HepG2 (cell line): ENCODE measurements around the gene SLC15A1. TPM values are rescaled to one million over a fixed set of nuclear protein-coding genes. Genes with fewer than 3 reads are reported as not detected.

ENCODE experiments used
- ATAC-seq: fragments of 200-7000 bp; cut with Tn5 transposase; 3 replicates; pipeline ENCODE4 v1.9.1; 2020; ENCODE audit warnings: mild to moderate bottlenecking, moderate library complexity
- BruUV-seq: library from RNA; stranded (reverse); fragments of 400-500 nt; replicated peaks from 2 replicates; lab custom pipeline; 2021; lab: Mats Ljungman, UMichigan
- CTCF ChIA-PET: fragments of 300-600 bp; formaldehyde crosslinking; extraction: SDS; loops from one replicate; lab custom pipeline; 2021; ENCODE audit warnings: low total read pairs, inconsistent platforms, low intra/inter-chr PET ratio; lab: Yijun Ruan, JAX
- POLR2A ChIA-PET: fragments of 350-600 bp; sonication (Branson Sonifier 250); formaldehyde crosslinking; loops from one replicate; lab custom pipeline; 2020; ENCODE audit warnings: antibody characterized with exemption, inconsistent platforms; lab: Yijun Ruan, JAX
- DNase-seq: peaks from one replicate; pipeline ENCODE4 v3.0.0-alpha.2; 2015; ENCODE audit warnings: low spot score
- FAIRE-seq: peaks from 3 replicates; lab custom pipeline; 2011; peaks lifted over from hg19 to GRCh38; lab: Jason Lieb, UNC
- H2AFZ ChIP-seq: one replicate; pipeline ENCODE4 v1.6.1; 2011; ENCODE audit warnings: low read length, inconsistent platforms
- H3K27ac ChIP-seq: fragments of 300-600 bp; 3 replicates; pipeline ENCODE4 v1.8.0; 2011; ENCODE audit warnings: mixed run types, mild to moderate bottlenecking, mixed read lengths, low read length, inconsistent platforms; ENCODE audit not compliant: insufficient read depth; ENCODE audit errors: extremely low read length
- H3K27me3 ChIP-seq, 2 experiments: fragments of 200-600 bp in 1 of 2; 2 replicates in 1 of 2; 3 replicates in 1 of 2; pipeline versions ENCODE4 v1.6.0 to v1.8.0; 2011; ENCODE audit warnings: low read length in 2 of 2, mild to moderate bottlenecking in 2 of 2, moderate library complexity in 2 of 2, inconsistent platforms in 1 of 2; ENCODE audit not compliant: insufficient read depth in 2 of 2, control insufficient read depth in 1 of 2
- H3K36me3 ChIP-seq, 2 experiments: fragments of 200-600 bp in 1 of 2; replicated peaks in 1 of 2; 2 replicates in 1 of 2; 3 replicates in 1 of 2; pipeline versions ENCODE4 v1.5.1 to v1.8.0; 2011; ENCODE audit warnings: low read length in 2 of 2, inconsistent platforms in 1 of 2; ENCODE audit not compliant: insufficient read depth in 2 of 2, control insufficient read depth in 1 of 2
- H3K4me1 ChIP-seq: 2 replicates; pipeline ENCODE4 v1.5.1; 2012; ENCODE audit warnings: low read length, inconsistent platforms; ENCODE audit not compliant: insufficient read depth
- H3K4me2 ChIP-seq: 2 replicates; pipeline ENCODE4 v1.6.0; 2011; ENCODE audit warnings: low read depth, low read length, inconsistent platforms
- H3K4me3 ChIP-seq, 3 experiments: fragments of 200-600 bp in 1 of 3; sonication (generic), shearing (Covaris generic) in 1 of 3; replicated peaks in 1 of 3; 2 replicates each; pipeline ENCODE4 v1.5.1; 2011 to 2016; ENCODE audit warnings: low read length in 3 of 3, inconsistent platforms in 2 of 3, low read depth in 2 of 3, mild to moderate bottlenecking in 2 of 3, control low read depth in 1 of 3, mixed read lengths in 1 of 3; ENCODE audit not compliant: insufficient read depth in 1 of 3
- H3K79me2 ChIP-seq: one replicate; pipeline ENCODE4 v1.6.1; 2011; ENCODE audit warnings: low read length, inconsistent platforms; ENCODE audit not compliant: insufficient read depth
- H3K9ac ChIP-seq: 2 replicates; pipeline ENCODE4 v1.6.0; 2011; ENCODE audit warnings: mild to moderate bottlenecking, low read depth, low read length, inconsistent platforms; ENCODE audit not compliant: insufficient read depth
- H3K9me3 ChIP-seq: 2 replicates; pipeline ENCODE4 v1.5.1; 2012; ENCODE audit warnings: mild to moderate bottlenecking, low read length
- H4K20me1 ChIP-seq: 2 replicates; pipeline ENCODE4 v1.6.0; 2011; ENCODE audit warnings: inconsistent platforms, mild to moderate bottlenecking, low read length, moderate library complexity; ENCODE audit not compliant: insufficient read depth
- CENPBD1 ChIP-seq: sonication (generic); formaldehyde crosslinking; IDR thresholded peaks from 2 replicates; pipeline ENCODE4 v1.8.0; 2022; ENCODE audit warnings: missing genetic modification reagents, low read depth, mild to moderate bottlenecking, borderline replicate concordance
- GMEB2 ChIP-seq: IDR thresholded peaks from 2 replicates; pipeline ENCODE4 v1.6.1; 2016; ENCODE audit warnings: missing biosample characterization, missing genetic modification reagents, low read depth
- HNF1A ChIP-seq, 2 experiments: sonication (generic) in 1 of 2; formaldehyde crosslinking in 1 of 2; IDR thresholded peaks; 2 replicates each; pipeline versions ENCODE4 v1.4.0 to v1.6.1; 2016 to 2020; ENCODE audit warnings: borderline replicate concordance in 1 of 2, low read depth in 1 of 2, mild to moderate bottlenecking in 1 of 2, missing genetic modification reagents in 1 of 2
- MIER2 ChIP-seq: IDR thresholded peaks from 2 replicates; pipeline ENCODE4 v1.6.1; 2016; ENCODE audit warnings: missing biosample characterization, missing genetic modification reagents
- NBN ChIP-seq: fragments of 450-650 bp; conservative IDR thresholded peaks from 2 replicates; pipeline ENCODE4 v1.6.1; 2017
- TP53 ChIP-seq: sonication (generic); formaldehyde crosslinking; conservative IDR thresholded peaks from 2 replicates; pipeline ENCODE4 v1.4.0; 2020; ENCODE audit warnings: missing genetic modification reagents
- U2AF2 ChIP-seq: fragments of 200-400 bp; formaldehyde crosslinking; IDR thresholded peaks from 2 replicates; pipeline ENCODE4 v1.6.1; 2017; ENCODE audit warnings: low read depth, mild to moderate bottlenecking, low read length
- ZMYM4 ChIP-seq: sonication (generic); formaldehyde crosslinking; IDR thresholded peaks from 2 replicates; pipeline ENCODE4 v1.8.1; 2023; ENCODE audit warnings: mild to moderate bottlenecking, missing genetic modification reagents
- ZNF510 ChIP-seq: sonication (generic); formaldehyde crosslinking; IDR thresholded peaks from 2 replicates; pipeline ENCODE4 v1.4.0; 2020; ENCODE audit warnings: low read depth, mild to moderate bottlenecking, missing genetic modification reagents
- ZSCAN25 ChIP-seq: sonication (generic); formaldehyde crosslinking; IDR thresholded peaks from 2 replicates; pipeline ENCODE4 v1.8.0; 2022; ENCODE audit warnings: mild to moderate bottlenecking, missing genetic modification reagents
- WGBS: methylation state at CpG from one replicate; pipeline ENCODE4 v1.1.6; 2017; ENCODE audit warnings: low lambda C conversion rate; 5-methylcytosine and 5-hydroxymethylcytosine counted together
- in situ Hi-C: cut with HindIII; loops from 2 replicates; pipeline ENCODE4 v1.10.0; 2017; ENCODE audit warnings: low pct_unique_long_range_greater_than_20kb; ENCODE audit not compliant: extremely low pct_ligation_motif_present
- intact Hi-C: fragments of 100-400 bp; cut with micrococcal nuclease; formaldehyde crosslinking; loops from one replicate; pipeline ENCODE4 v1.10.0; 2022; ENCODE audit not compliant: unreplicated experiment
- polyA plus RNA-seq, 8 experiments: library from polyadenylated mRNA; depleted of rRNA in 3 of 8; stranded (reverse) in 7 of 8; unstranded in 1 of 8; fragments of >200 nt; fragmentation: Illumina TruSeq in 4 of 8; extraction: Trizol in 4 of 8; gene quantifications; 2 replicates each; pipeline versions ENCODE4 v1.2.1 to v1.2.3, GENCODE V29; 2011 to 2016; ENCODE audit warnings: low read depth in 4 of 8, missing spikeins in 1 of 8, mixed read lengths in 1 of 8; ENCODE audit not compliant: insufficient read depth in 1 of 8
- total RNA-seq, 5 experiments: library from RNA; depleted of rRNA; stranded (reverse); fragments of >200 nt; fragmentation: Illumina TruSeq; extraction: Trizol; gene quantifications; 2 replicates each; pipeline ENCODE4 v1.2.3, GENCODE V29; 2016; ENCODE audit warnings: low read depth in 1 of 5

SLC15A1 gene
- total and polyA plus RNA-seq, 2 of the 13 experiments (the other 11 are each of a cell fraction or from before 2014, with no cell fraction given): 0.17 to 0.20 TPM

GRCh38 chr13:98678741-98679140 lies 73.7 kb downstream of the SLC15A1 start (continued):
- no peak for TF ChIP-seq GMEB2 (CRISPR knock-in tag)
- TF ChIP-seq ZMYM4 (CRISPR knock-in tag): no peak
- no peak for TF ChIP-seq MIER2 (CRISPR knock-in tag)
- TF ChIP-seq TP53 (CRISPR knock-in tag): no peak

- DNase-seq (no peak), ATAC-seq (no peak), FAIRE-seq (no peak)
- H2AFZ ChIP-seq: no peak overlapping the region
- BruUV-seq: no TSS peak
- POLR2A ChIA-PET: no interaction called here
- no peaks in the 10 kb centered on the region for H3K36me3 ChIP-seq
- H3K27me3 ChIP-seq: no peaks in the 10 kb centered on the region
- WGBS: 63% methylated on average over 13 of the region's 13 CpGs
- H3K9ac ChIP-seq: no peak overlapping the region
- no peaks in the 10 kb centered on the region for H3K79me2 ChIP-seq
- no peaks in the 10 kb centered on the region for H3K9me3 ChIP-seq
- TF ChIP-seq ZNF510 (CRISPR knock-in tag): no peak
- CTCF ChIA-PET: no interaction called here
- in situ Hi-C loops: no loop called here
- intact Hi-C loops: no loop called here
- H3K4me2 ChIP-seq: no peak overlapping the region
- H3K27ac ChIP-seq: no peak overlapping the region
- no peak overlapping the region for H3K4me3 ChIP-seq
- H3K4me1 ChIP-seq: peaks cover 32% of the 10 kb centered on the region
- no peaks in the 10 kb centered on the region for H4K20me1 ChIP-seq
Observed at GRCh38 chr13:98677398-98677797, 75.1 kb downstream of the SLC15A1 start.

GRCh38 chr13:98676239-98676638 lies 76.2 kb downstream of the SLC15A1 start:
- CTCF ChIA-PET: no interaction called here
- H3K9ac ChIP-seq: no peak overlapping the region
- intact Hi-C loops: no loop called here
- TF ChIP-seq U2AF2 (no peak), CENPBD1 (CRISPR knock-in tag) (no peak), ZSCAN25 (CRISPR knock-in tag) (no peak), NBN (no peak), HNF1A (IDR thresholded peaks at IDR 0.05; ENCODE audit: low read depth) (no peak), HNF1A (CRISPR knock-in tag; IDR thresholded peaks at IDR 0.05; ENCODE audit: borderline replicate concordance) (no peak)

More at GRCh38 chr13:98676239-98676638, 76.2 kb downstream of the SLC15A1 start:
- Histone ChIP-seq H4K20me1 (no peaks in the 10 kb centered on the region), H3K4me3 (no peak overlapping the region), H3K9me3 (no peaks in the 10 kb centered on the region), H2AFZ (no peak overlapping the region), H3K36me3 (no peaks in the 10 kb centered on the region), H3K4me1 (peaks cover 39% of the 10 kb centered on the region), H3K27me3 (no peaks in the 10 kb centered on the region), H3K4me2 (no peak overlapping the region), H3K79me2 (no peaks in the 10 kb centered on the region), H3K27ac (no peak overlapping the region)
- 76% methylated on average over 13 of the region's 13 CpGs for WGBS
- FAIRE-seq (no peak), DNase-seq (no peak), ATAC-seq (no peak)
- POLR2A ChIA-PET: no interaction called here
- no TSS peak for BruUV-seq
- in situ Hi-C loops: no loop called here
